Chondrocyte (in vitro differentiated cells): ENCODE measurements around the gene UPF1. TPM values are rescaled to one million over a fixed set of nuclear protein-coding genes. Genes with fewer than 3 reads are reported as not detected.
A peak's percentile ranks its signal among the peaks of the same experiment; 100 is the strongest.

Experiments
- DNase-seq: peaks from one replicate; pipeline ENCODE4 v3.0.0; 2021; ENCODE audit warnings: mixed read lengths, low spot score
- H3K27ac Mint-ChIP-seq: one replicate; pipeline ENCODE4 v1.8.0; 2021; ENCODE audit warnings: mild to moderate bottlenecking, moderate library complexity, mixed read lengths; ENCODE audit not compliant: unreplicated experiment
- H3K27me3 Mint-ChIP-seq: 2 replicates; pipeline ENCODE4 v1.8.0; 2021; ENCODE audit warnings: low read depth, mixed read lengths
- H3K36me3 Mint-ChIP-seq: 2 replicates; pipeline ENCODE4 v1.8.0; 2021; ENCODE audit warnings: low read depth, mixed read lengths
- H3K4me1 Mint-ChIP-seq: 2 replicates; pipeline ENCODE4 v1.8.0; 2021; ENCODE audit warnings: low read depth, mild to moderate bottlenecking, mixed read lengths
- H3K4me3 Mint-ChIP-seq: one replicate; pipeline ENCODE4 v1.8.0; 2021; ENCODE audit warnings: mild to moderate bottlenecking, moderate library complexity, mixed read lengths; ENCODE audit not compliant: unreplicated experiment
- H3K9me3 Mint-ChIP-seq: 2 replicates; pipeline ENCODE4 v1.8.0; 2021; ENCODE audit warnings: low read depth, mixed read lengths
- CTCF ChIP-seq: fragments of 200-600 bp; sonication (generic); IDR thresholded peaks from 2 replicates; pipeline ENCODE4 v1.5.0; 2021; ENCODE audit warnings: antibody characterized with exemption, mild to moderate bottlenecking, moderate library complexity
- total RNA-seq: library from RNA; stranded (reverse); gene quantifications from 3 replicates; pipeline ENCODE4 v1.2.1, GENCODE V29; 2021

The UPF1 gene
- total RNA-seq, 1 donor from 2014 or later: 40.4 TPM

- peaks cover 3% of the 10 kb centered on the region for H3K4me1 Mint-ChIP-seq
- DNase-seq: no peak
- no peaks in the 10 kb centered on the region for H3K9me3 Mint-ChIP-seq
- no peaks in the 10 kb centered on the region for H3K27me3 Mint-ChIP-seq
- H3K36me3 Mint-ChIP-seq: no peaks in the 10 kb centered on the region
- no peak overlapping the region for H3K4me3 Mint-ChIP-seq
- TF ChIP-seq CTCF: no peak
- H3K27ac Mint-ChIP-seq: no peak overlapping the region
Observed at GRCh38 chr19:18893587-18894253, 62.0 kb downstream of the UPF1 start.

GRCh38 chr19:18894254-18895037 lies 62.7 kb downstream of the UPF1 start:
- Mint-ChIP-seq H3K27ac (no peak overlapping the region), H3K27me3 (no peaks in the 10 kb centered on the region), H3K4me1 (peaks cover 3% of the 10 kb centered on the region), H3K4me3 (peak overlapping the region; percentile 63), H3K36me3 (no peaks in the 10 kb centered on the region), H3K9me3 (no peaks in the 10 kb centered on the region)
- no peak for DNase-seq
- TF ChIP-seq CTCF: no peak

- no peaks in the 10 kb centered on the region for H3K27me3 Mint-ChIP-seq
- H3K27ac Mint-ChIP-seq: no peak overlapping the region
- H3K9me3 Mint-ChIP-seq: no peaks in the 10 kb centered on the region
- no peak for DNase-seq
- H3K36me3 Mint-ChIP-seq: no peaks in the 10 kb centered on the region
- peaks cover 3% of the 10 kb centered on the region for H3K4me1 Mint-ChIP-seq
- peak overlapping the region; percentile 84 for H3K4me3 Mint-ChIP-seq
- TF ChIP-seq CTCF: peak; percentile 79
Observed at GRCh38 chr19:18895038-18895823, 63.5 kb downstream of the UPF1 start.

- Mint-ChIP-seq H3K27ac (no peak within 1 kb of the TSS), H3K4me3 (peak within 1 kb of the TSS; percentile 84), H3K36me3 (peaks cover 2% of the 10 kb centered on the region), H3K27me3 (no peaks in the 10 kb centered on the region), H3K4me1 (peaks cover 3% of the 10 kb centered on the region), H3K9me3 (no peaks in the 10 kb centered on the region)
- no peak for TF ChIP-seq CTCF
- no peak for DNase-seq
Observed at GRCh38 chr19:18895824-18896341, 64.1 kb downstream of the UPF1 start, which contains the start of gene CERS1. Gene CERS1 (minus strand): TSS chr19:18896158. CDS start chr19:18896072, 86 bp downstream.

- peaks cover 3% of the 10 kb centered on the region for H3K4me1 Mint-ChIP-seq
- peak overlapping the region; percentile 79 for H3K4me3 Mint-ChIP-seq
- peaks cover 2% of the 10 kb centered on the region for H3K36me3 Mint-ChIP-seq
- TF ChIP-seq CTCF: peak; percentile 19
- H3K27ac Mint-ChIP-seq: no peak overlapping the region
- no peaks in the 10 kb centered on the region for H3K9me3 Mint-ChIP-seq
- no peaks in the 10 kb centered on the region for H3K27me3 Mint-ChIP-seq
- DNase-seq: no peak
Observed at GRCh38 chr19:18896421-18896841, 64.7 kb downstream of the UPF1 start.
